Upper lobe of right lung (tissue), 1 donor: ENCODE data around the gene SDF4. TPM values are rescaled to one million over a fixed set of nuclear protein-coding genes. Genes with fewer than 3 reads are reported as not detected.

Experiments used
- ATAC-seq: fragments of 200-7000 bp; cut with Tn5 transposase; one replicate; pipeline ENCODE4 v1.9.1; 2020; ENCODE audit warnings: mild to moderate bottlenecking, moderate library complexity
- DNase-seq: peaks from one replicate; pipeline ENCODE4 v3.0.0-alpha.2; 2020
- H3K27ac ChIP-seq: fragments of 200-600 bp; one replicate; pipeline ENCODE4 v1.8.0; 2022
- H3K27me3 ChIP-seq: fragments of 200-600 bp; one replicate; pipeline ENCODE4 v1.8.0; 2022; ENCODE audit warnings: mild to moderate bottlenecking
- H3K36me3 ChIP-seq: fragments of 200-600 bp; one replicate; pipeline ENCODE4 v1.8.0; 2022
- H3K4me1 ChIP-seq: fragments of 200-600 bp; one replicate; pipeline ENCODE4 v1.8.0; 2022
- H3K4me3 ChIP-seq: fragments of 200-600 bp; one replicate; pipeline ENCODE4 v1.8.0; 2022; ENCODE audit warnings: mild to moderate bottlenecking
- H3K9me3 ChIP-seq: fragments of 200-600 bp; one replicate; pipeline ENCODE4 v1.8.0; 2022
- CTCF ChIP-seq: fragments of 200-600 bp; IDR thresholded peaks from one replicate; pipeline ENCODE4 v1.8.0; 2022; ENCODE audit warnings: antibody characterized with exemption
- intact Hi-C: fragments of 100-400 bp; cut with DNase I; formaldehyde crosslinking; loops from one replicate; pipeline ENCODE4 v1.11.0; 2022
- total RNA-seq: library from RNA; stranded (reverse); fragmentation: NEBNext Ultra II Directional; extraction: Animal tissue kit (Norgen Biotek cat#: 25700); gene quantifications from one replicate; pipeline ENCODE4 v1.2.1, GENCODE V29; 2021
- donor health status: DM: no; HTN: yes; CAD: no; lungs with severe emphysema.

The SDF4 gene
- total RNA-seq, 1 donor from 2014 or later, result 132 TPM

GRCh38 chr1:1227386-1227785 is 4.4 kb downstream of the SDF4 start:
- H3K4me1 ChIP-seq, result peaks cover 15% of the 10 kb centered on the region
- TF ChIP-seq CTCF, result no peak
- intact Hi-C loops, result no loop called here
- H3K9me3 ChIP-seq, result no peaks in the 10 kb centered on the region
- H3K36me3 ChIP-seq, result peaks cover 58% of the 10 kb centered on the region
- no peak overlapping the region for H3K4me3 ChIP-seq
- H3K27me3 ChIP-seq, result no peaks in the 10 kb centered on the region
- ATAC-seq, result no peak
- H3K27ac ChIP-seq, result no peak overlapping the region
- DNase-seq, result no peak

- no peak for ATAC-seq
- intact Hi-C loops, result no loop called here
- H3K4me1 ChIP-seq, result peaks cover 15% of the 10 kb centered on the region
- peaks cover 64% of the 10 kb centered on the region for H3K36me3 ChIP-seq
- H3K4me3 ChIP-seq, result no peak overlapping the region
- H3K27me3 ChIP-seq, result no peaks in the 10 kb centered on the region
- no peak for TF ChIP-seq CTCF
- no peaks in the 10 kb centered on the region for H3K9me3 ChIP-seq
- DNase-seq, result no peak
- no peak overlapping the region for H3K27ac ChIP-seq
These were observed 5.0 kb downstream of the SDF4 start for GRCh38 chr1:1226566-1227362.

GRCh38 chr1:1225913-1226312 is 5.9 kb downstream of the SDF4 start:
- H3K27ac ChIP-seq, result no peak overlapping the region
- no peak overlapping the region for H3K4me3 ChIP-seq
- H3K9me3 ChIP-seq, result no peaks in the 10 kb centered on the region
- DNase-seq (no peak), ATAC-seq (no peak)
- H3K4me1 ChIP-seq, result peaks cover 15% of the 10 kb centered on the region
- no peak for TF ChIP-seq CTCF
- peaks cover 73% of the 10 kb centered on the region for H3K36me3 ChIP-seq
- no peaks in the 10 kb centered on the region for H3K27me3 ChIP-seq
- intact Hi-C loops, result no loop called here

GRCh38 chr1:1225238-1225845 is 6.5 kb downstream of the SDF4 start:
- intact Hi-C loops, result no loop called here
- H3K4me3 ChIP-seq, result no peak overlapping the region
- TF ChIP-seq CTCF, result no peak
- peaks cover 78% of the 10 kb centered on the region for H3K36me3 ChIP-seq
- H3K4me1 ChIP-seq, result peaks cover 10% of the 10 kb centered on the region
- ATAC-seq (peak; percentile 44), DNase-seq (peak; percentile 79)
- no peaks in the 10 kb centered on the region for H3K9me3 ChIP-seq
- no peak overlapping the region for H3K27ac ChIP-seq
- no peaks in the 10 kb centered on the region for H3K27me3 ChIP-seq

- Histone ChIP-seq H3K9me3 (no peaks in the 10 kb centered on the region), H3K27me3 (no peaks in the 10 kb centered on the region), H3K27ac (no peak overlapping the region), H3K4me3 (no peak overlapping the region), H3K36me3 (peaks cover 86% of the 10 kb centered on the region), H3K4me1 (no peaks in the 10 kb centered on the region)
- ATAC-seq (no peak), DNase-seq (no peak)
- TF ChIP-seq CTCF, result no peak
- intact Hi-C loops, result no loop called here
These were observed 7.9 kb downstream of the SDF4 start for GRCh38 chr1:1223891-1224290.
